ENCODE measurements around the gene FADS2.

FADS2 gene

GRCh38 chr11:61907282-61907681, 79.2 kb downstream of the FADS2 start:
- Histone ChIP-seq H3K79me2 (ENCODE audit: insufficient read depth, low read length) (no peaks in the 10 kb centered on the region), H3K4me3 (ENCODE audit: insufficient read depth, low read length, poor library complexity, severe bottlenecking) (no peak overlapping the region), H3K4me2 (ENCODE audit: low read depth, low read length, poor library complexity, severe bottlenecking) (no peak overlapping the region), H3K9me3 (ENCODE audit: insufficient read depth, low read length) (no peaks in the 10 kb centered on the region), H3K27me3 (ENCODE audit: low read length) (no peaks in the 10 kb centered on the region), H4K20me1 (ENCODE audit: low read depth, low read length) (no peaks in the 10 kb centered on the region), H3K9ac (ENCODE audit: low read length) (no peak overlapping the region), H3K27ac (ENCODE audit: low read depth, low read length) (no peak overlapping the region), H3K9me2 (replicated peaks; ENCODE audit: insufficient read depth, low read length) (no peaks in the 10 kb centered on the region), H2AFZ (ENCODE audit: low read depth, low read length, severe bottlenecking) (no peak overlapping the region), H3F3A (ENCODE audit: insufficient read depth) (no peaks in the 10 kb centered on the region), H3K36me3 (ENCODE audit: low read length) (no peaks in the 10 kb centered on the region)
- TF ChIP-seq CTCF (IDR thresholded peaks at IDR 0.05; ENCODE audit: insufficient read depth, low read length, poor library complexity, severe bottlenecking) (no peak), EZH2phosphoT487 (conservative IDR thresholded peaks at IDR 0.05; ENCODE audit: low read length) (no peak)

- Histone ChIP-seq H3K36me3 (ENCODE audit: low read length) (no peaks in the 10 kb centered on the region), H3K9ac (ENCODE audit: low read length) (no peak overlapping the region), H4K20me1 (ENCODE audit: low read depth, low read length) (no peaks in the 10 kb centered on the region), H3K4me3 (ENCODE audit: insufficient read depth, low read length, poor library complexity, severe bottlenecking) (no peak overlapping the region), H3K27me3 (ENCODE audit: low read length) (no peaks in the 10 kb centered on the region), H3K4me2 (ENCODE audit: low read depth, low read length, poor library complexity, severe bottlenecking) (no peak overlapping the region), H3K9me2 (replicated peaks; ENCODE audit: insufficient read depth, low read length) (no peaks in the 10 kb centered on the region), H3K79me2 (ENCODE audit: insufficient read depth, low read length) (no peaks in the 10 kb centered on the region), H3K9me3 (ENCODE audit: insufficient read depth, low read length) (no peaks in the 10 kb centered on the region), H3F3A (ENCODE audit: insufficient read depth) (no peaks in the 10 kb centered on the region), H3K27ac (ENCODE audit: low read depth, low read length) (no peak overlapping the region), H2AFZ (ENCODE audit: low read depth, low read length, severe bottlenecking) (no peak overlapping the region)
- TF ChIP-seq CTCF (IDR thresholded peaks at IDR 0.05; ENCODE audit: insufficient read depth, low read length, poor library complexity, severe bottlenecking): no peak
- TF ChIP-seq EZH2phosphoT487 (conservative IDR thresholded peaks at IDR 0.05; ENCODE audit: low read length): no peak
Measured at GRCh38 chr11:61907871-61908729, 80.0 kb downstream of the FADS2 start.

- H2AFZ ChIP-seq (ENCODE audit: low read depth, low read length, severe bottlenecking): no peak overlapping the region
- no peaks in the 10 kb centered on the region for H3K36me3 ChIP-seq (ENCODE audit: low read length)
- no peaks in the 10 kb centered on the region for H3K9me2 ChIP-seq (replicated peaks; ENCODE audit: insufficient read depth, low read length)
- TF ChIP-seq CTCF (IDR thresholded peaks at IDR 0.05; ENCODE audit: insufficient read depth, low read length, poor library complexity, severe bottlenecking): no peak
- no peak for TF ChIP-seq EZH2phosphoT487 (conservative IDR thresholded peaks at IDR 0.05; ENCODE audit: low read length)
- H3K27me3 ChIP-seq (ENCODE audit: low read length): no peaks in the 10 kb centered on the region
- H3K27ac ChIP-seq (ENCODE audit: low read depth, low read length): no peak overlapping the region
- H3K4me3 ChIP-seq (ENCODE audit: insufficient read depth, low read length, poor library complexity, severe bottlenecking): no peak overlapping the region
- no peaks in the 10 kb centered on the region for H3K9me3 ChIP-seq (ENCODE audit: insufficient read depth, low read length)
- H3K79me2 ChIP-seq (ENCODE audit: insufficient read depth, low read length): no peaks in the 10 kb centered on the region
- no peak overlapping the region for H3K9ac ChIP-seq (ENCODE audit: low read length)
- no peaks in the 10 kb centered on the region for H3F3A ChIP-seq (ENCODE audit: insufficient read depth)
- H4K20me1 ChIP-seq (ENCODE audit: low read depth, low read length): no peaks in the 10 kb centered on the region
- H3K4me2 ChIP-seq (ENCODE audit: low read depth, low read length, poor library complexity, severe bottlenecking): no peak overlapping the region
Measured at GRCh38 chr11:61908730-61909316, 80.7 kb downstream of the FADS2 start.

Measured in SU-DHL-6 (cell line).